IMR-90 (cell line): Measurements from ENCODE around the gene KCNAB2. TPM values are rescaled to one million over a fixed set of nuclear protein-coding genes. Genes with fewer than 3 reads are reported as not detected.

Source experiments
- ATAC-seq: fragments of 200-7000 bp; cut with Tn5 transposase; 2 replicates; pipeline ENCODE4 v1.9.1; 2020; ENCODE audit warnings: low read depth, mild to moderate bottlenecking, moderate library complexity
- Bru-seq: library from RNA; stranded (reverse); fragments of 400-500 nt; gene quantifications from one replicate; lab custom pipeline; 2021; lab: Mats Ljungman, UMichigan
- BruChase-seq, 2 experiments: library from RNA; stranded (reverse); fragments of 400-500 nt; gene quantifications; one replicate each; lab custom pipeline; 2021; lab: Mats Ljungman, UMichigan
- BruUV-seq: library from RNA; stranded (reverse); fragments of 400-500 nt; replicated peaks from 2 replicates; lab custom pipeline; 2021; lab: Mats Ljungman, UMichigan
- CTCF ChIA-PET: fragments of 300-600 bp; formaldehyde crosslinking; extraction: SDS; loops from one replicate; lab custom pipeline; 2021; ENCODE audit warnings: antibody characterized with exemption; lab: Yijun Ruan, JAX
- POLR2A ChIA-PET: fragments of 300-600 bp; sonication (Branson Sonifier 250); formaldehyde crosslinking; loops from one replicate; lab custom pipeline; 2022; ENCODE audit warnings: antibody characterized with exemption; ENCODE audit not compliant: unreplicated experiment; lab: Charles Lee
- DNase-seq: peaks from one replicate; pipeline ENCODE4 v3.0.0; 2013
- H2AFZ ChIP-seq: replicated peaks from 2 replicates; pipeline ENCODE3; 2013; ENCODE audit warnings: low read length, mild to moderate bottlenecking; ENCODE audit not compliant: poor library complexity
- H2AK5ac ChIP-seq: 2 replicates; pipeline ENCODE4 v1.6.1; 2013; ENCODE audit warnings: low read depth, low read length, inconsistent platforms
- H2AK9ac ChIP-seq: replicated peaks from 2 replicates; pipeline ENCODE3; 2013; ENCODE audit warnings: mild to moderate bottlenecking, low read depth, low read length, moderate library complexity; ENCODE audit not compliant: poor library complexity
- H2BK120ac ChIP-seq: 2 replicates; pipeline ENCODE4 v1.6.1; 2013; ENCODE audit warnings: low read depth, low read length, inconsistent platforms
- H2BK15ac ChIP-seq: 3 replicates; pipeline ENCODE4 v1.6.1; 2013; ENCODE audit warnings: low read depth, low read length, inconsistent platforms
- H2BK20ac ChIP-seq: 2 replicates; pipeline ENCODE4 v1.6.1; 2013; ENCODE audit warnings: low read depth, mild to moderate bottlenecking, inconsistent platforms, low read length, moderate library complexity
- H2BK5ac ChIP-seq: 2 replicates; pipeline ENCODE4 v1.6.1; 2013; ENCODE audit warnings: mild to moderate bottlenecking, low read depth, low read length, inconsistent platforms; ENCODE audit not compliant: poor library complexity, severe bottlenecking
- H3K14ac ChIP-seq: replicated peaks from 2 replicates; pipeline ENCODE4 v1.6.1; 2013; ENCODE audit warnings: low read depth, low read length, inconsistent platforms
- H3K18ac ChIP-seq: 2 replicates; pipeline ENCODE4 v1.6.1; 2013; ENCODE audit warnings: low read depth, low read length, control low read depth
- H3K23ac ChIP-seq: 2 replicates; pipeline ENCODE4 v1.6.1; 2013; ENCODE audit warnings: low read depth, low read length, inconsistent platforms
- H3K27ac ChIP-seq: 2 replicates; pipeline ENCODE4 v1.5.1; 2013; ENCODE audit warnings: mild to moderate bottlenecking, control low read depth, low read length; ENCODE audit not compliant: insufficient read depth
- H3K27me3 ChIP-seq: 2 replicates; pipeline ENCODE4 v1.6.1; 2013; ENCODE audit warnings: low read length; ENCODE audit not compliant: control insufficient read depth, insufficient read depth
- H3K36me3 ChIP-seq: 2 replicates; pipeline ENCODE4 v1.6.1; 2013; ENCODE audit warnings: low read length, mixed read lengths; ENCODE audit not compliant: control insufficient read depth, insufficient read depth
- H3K4ac ChIP-seq: 2 replicates; pipeline ENCODE4 v1.6.1; 2013; ENCODE audit warnings: low read depth, low read length, inconsistent platforms
- H3K4me1 ChIP-seq: 2 replicates; pipeline ENCODE4 v1.6.1; 2013; ENCODE audit warnings: low read length, mixed read lengths; ENCODE audit not compliant: control insufficient read depth, insufficient read depth
- H3K4me2 ChIP-seq: 2 replicates; pipeline ENCODE4 v1.6.1; 2013; ENCODE audit warnings: low read depth, mild to moderate bottlenecking, control low read depth, low read length, moderate library complexity
- H3K4me3 ChIP-seq: 2 replicates; pipeline ENCODE4 v1.5.1; 2013; ENCODE audit warnings: low read depth, mild to moderate bottlenecking, control low read depth, low read length, moderate library complexity; ENCODE audit not compliant: insufficient read depth
- H3K56ac ChIP-seq: 2 replicates; pipeline ENCODE4 v1.6.1; 2013; ENCODE audit warnings: low read length, inconsistent platforms; ENCODE audit not compliant: insufficient read depth; ENCODE audit errors: extremely low read depth
- H3K79me1 ChIP-seq, 2 experiments: 2 replicates each; pipeline ENCODE4 v1.6.1; 2013; ENCODE audit warnings: low read length in 2 of 2, inconsistent platforms in 1 of 2, low read depth in 1 of 2
- H3K9ac ChIP-seq: 2 replicates; pipeline ENCODE4 v1.6.1; 2013; ENCODE audit warnings: low read depth, low read length, control low read depth
- H3K9me1 ChIP-seq: 2 replicates; pipeline ENCODE4 v1.6.1; 2013; ENCODE audit warnings: low read length, inconsistent platforms; ENCODE audit not compliant: insufficient read depth
- H3K9me3 ChIP-seq: 2 replicates; pipeline ENCODE4 v1.6.1; 2013; ENCODE audit warnings: low read length; ENCODE audit not compliant: control insufficient read depth, insufficient read depth
- H4K20me1 ChIP-seq: 2 replicates; pipeline ENCODE4 v1.6.1; 2013; ENCODE audit warnings: low read length, inconsistent platforms; ENCODE audit not compliant: insufficient read depth
- H4K5ac ChIP-seq: 2 replicates; pipeline ENCODE4 v1.6.1; 2013; ENCODE audit warnings: mild to moderate bottlenecking, low read depth, low read length, control low read depth
- H4K8ac ChIP-seq, 2 experiments: 2 replicates each; pipeline ENCODE4 v1.6.1; 2013; ENCODE audit warnings: low read depth in 2 of 2, low read length in 2 of 2, control low read depth in 1 of 2, inconsistent platforms in 1 of 2
- H4K91ac ChIP-seq: 2 replicates; pipeline ENCODE4 v1.6.1; 2013; ENCODE audit warnings: low read depth, low read length, inconsistent platforms; ENCODE audit not compliant: insufficient read depth
- BHLHE40 ChIP-seq: fragments of 150-350 bp; IDR thresholded peaks from 2 replicates; pipeline ENCODE4 v1.6.1; 2016; ENCODE audit warnings: mild to moderate bottlenecking, low read depth, low read length
- CEBPB ChIP-seq: IDR thresholded peaks from 2 replicates; pipeline ENCODE4 v1.6.1; 2012; ENCODE audit warnings: low read depth, low read length, improper control_type of control experiment
- CHD1 ChIP-seq: IDR thresholded peaks from 2 replicates; pipeline ENCODE4 v1.6.1; 2012; ENCODE audit warnings: low read depth, low read length, improper control_type of control experiment
- FOS ChIP-seq: fragments of 150-350 bp; IDR thresholded peaks from 2 replicates; pipeline ENCODE4 v1.6.1; 2016; ENCODE audit warnings: low read depth, low read length
- MAFK ChIP-seq: IDR thresholded peaks from 2 replicates; pipeline ENCODE4 v1.6.1; 2012; ENCODE audit warnings: low read depth, low read length, improper control_type of control experiment
- MAZ ChIP-seq: IDR thresholded peaks from 2 replicates; pipeline ENCODE4 v1.6.1; 2012; ENCODE audit warnings: low read depth, mild to moderate bottlenecking, low read length, improper control_type of control experiment, moderate library complexity, borderline replicate concordance
- NFE2L2 ChIP-seq: fragments of 150-350 bp; IDR thresholded peaks from 2 replicates; pipeline ENCODE4 v1.6.1; 2016; ENCODE audit warnings: low read depth, mild to moderate bottlenecking, low read length
- POLR2A ChIP-seq: IDR thresholded peaks from 2 replicates; pipeline ENCODE4 v1.6.1; 2012; ENCODE audit warnings: mild to moderate bottlenecking, low read depth, low read length
- RAD21 ChIP-seq: IDR thresholded peaks from 2 replicates; pipeline ENCODE4 v1.6.1; 2012; ENCODE audit warnings: low read length, improper control_type of control experiment
- RCOR1 ChIP-seq: IDR thresholded peaks from 2 replicates; pipeline ENCODE4 v1.6.1; 2012; ENCODE audit warnings: mild to moderate bottlenecking, low read length, improper control_type of control experiment; ENCODE audit not compliant: insufficient replicate concordance
- RFX5 ChIP-seq: IDR thresholded peaks from 2 replicates; pipeline ENCODE4 v1.8.0; 2012; ENCODE audit warnings: low read depth, mild to moderate bottlenecking, low read length, moderate library complexity
- SMC3 ChIP-seq: fragments of 150-350 bp; IDR thresholded peaks from 2 replicates; pipeline ENCODE4 v1.6.1; 2016; ENCODE audit warnings: low read depth, mild to moderate bottlenecking, antibody characterized with exemption, low read length, moderate library complexity
- WGBS, 2 experiments: methylation state at CpG; one replicate each; pipeline versions ENCODE4 v1.1.5 to v1.1.7; 2013; ENCODE audit warnings: missing lambda C conversion rate in 2 of 2; ENCODE audit not compliant: insufficient read length in 1 of 2; ENCODE audit errors: extremely low coverage in 2 of 2; 5-methylcytosine and 5-hydroxymethylcytosine counted together
- dilution Hi-C: fragments of 300-500 bp; cut with HindIII; formaldehyde crosslinking; loops from one replicate; pipeline ENCODE4 v1.14.3; 2018; ENCODE audit warnings: low sequenced_read_pairs; ENCODE audit not compliant: unreplicated experiment
- in situ Hi-C: fragments of 300-500 bp; cut with MboI; formaldehyde crosslinking; loops from 3 replicates; pipeline ENCODE4 v1.14.3; 2019; ENCODE audit warnings: low sequenced_read_pairs, inconsistent platforms, mixed read lengths
- intact Hi-C: fragments of 100-400 bp; cut with micrococcal nuclease; formaldehyde crosslinking; loops from 2 replicates; pipeline ENCODE4 v1.10.0; 2022
- long read RNA-seq: library from polyadenylated mRNA; unstranded; transcript quantifications from one replicate; pipeline ENCODE4 v2.0.0, GENCODE V29; 2021; ENCODE audit not compliant: unreplicated experiment
- polyA plus RNA-seq, 3 experiments: library from polyadenylated mRNA; depleted of rRNA; stranded (reverse); fragments of >200 nt; gene quantifications; 2 replicates each; pipeline ENCODE4 v1.2.3, GENCODE V29; 2012; ENCODE audit warnings: low replicate concordance in 1 of 3
- total RNA-seq: library from RNA; depleted of rRNA; stranded (reverse); fragments of >200 nt; gene quantifications from 2 replicates; pipeline ENCODE4 v1.2.3, GENCODE V29; 2012; rRNA removed
- TF ChIP-seq, protein P1 (sequence below): fragments of 150-350 bp; IDR thresholded peaks from 2 replicates; pipeline ENCODE4 v1.6.1; 2017; ENCODE audit warnings: mild to moderate bottlenecking, antibody characterized with exemption, low read length, low read depth
- TF ChIP-seq, protein P2 (sequence below): conservative IDR thresholded peaks from 2 replicates; pipeline ENCODE4 v1.5.1; 2012; ENCODE audit warnings: mild to moderate bottlenecking, low read depth, low read length, improper control_type of control experiment
- TF ChIP-seq, protein P3 (sequence below): fragments of 150-350 bp; IDR thresholded peaks from 2 replicates; pipeline ENCODE4 v1.6.1; 2016; ENCODE audit warnings: low read depth, mild to moderate bottlenecking, low read length, moderate library complexity, borderline replicate concordance

Gene KCNAB2
- total RNA-seq (1.1 and 1.3 TPM in 2 replicates), polyA plus RNA-seq (2012; rRNA removed) (4.2 and 4.7 TPM in 2 replicates), Bru-seq, nascent RNA (percentile 45 among the genes with signal in this experiment), BruChase-seq, experiment 1, labeled RNA remaining after a 6-hour chase (percentile 46 among the genes with signal in this experiment), BruChase-seq, experiment 2, labeled RNA remaining after a 2-hour chase (percentile 46 among the genes with signal in this experiment)
- polyA plus RNA-seq (2012; cell fraction: cytosol; rRNA removed): 3.1 and 4.9 TPM in 2 replicates
- 12.2 and 13.0 TPM in 2 replicates for polyA plus RNA-seq (2012; cell fraction: nucleus; rRNA removed; ENCODE audit: low replicate concordance)
- long read RNA-seq, partial matches to known transcripts: 1 of 4 reads
- long read RNA-seq, other reads (novel, unspliced or antisense): 3 of 4 reads

DNA sequence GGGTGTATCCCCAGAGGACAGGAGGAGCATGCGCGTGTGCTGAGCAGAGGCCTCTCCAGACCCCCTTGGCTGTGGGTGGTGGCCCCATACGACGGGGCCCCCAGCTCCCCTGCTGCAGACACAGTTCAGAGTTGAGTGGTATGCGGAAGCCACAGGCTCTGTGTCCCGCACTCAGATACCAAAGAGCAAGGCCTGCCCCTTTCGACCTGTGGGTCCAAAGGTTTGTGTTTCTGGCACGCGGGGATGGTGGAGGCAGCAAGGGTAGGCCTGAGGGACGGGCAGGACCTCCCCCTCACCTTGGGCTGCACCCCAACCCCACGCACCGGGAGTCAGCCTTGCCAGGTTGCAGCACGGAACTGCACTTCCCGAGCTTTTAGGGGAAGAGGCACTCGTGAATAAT, at the start of gene KCNAB2:
Gene KCNAB2 (plus strand): TSS at position 328 of the 400 bp plus-strand sequence. CDS start 5,649 bp downstream, outside the sequence.
- H3K9me1 ChIP-seq: no peaks in the 10 kb centered on the region
- ChIA-PET CTCF (no interaction called here), POLR2A (no interaction called here)
- no peak within 1 kb of the TSS for H3K18ac ChIP-seq
- H2BK15ac ChIP-seq: no peak within 1 kb of the TSS
- H2BK20ac ChIP-seq: no peak within 1 kb of the TSS
- H3K4ac ChIP-seq: no peak within 1 kb of the TSS
- no peak within 1 kb of the TSS for H4K5ac ChIP-seq
- no peak within 1 kb of the TSS for H3K4me2 ChIP-seq
- WGBS, 2 experiments: 50% methylated on average over 6 of the region's 15 CpGs; no CpG with 5 or more reads in 1 of the 2 experiments
- no TSS peak for BruUV-seq
- no peak within 1 kb of the TSS for H3K14ac ChIP-seq
- no peak for ATAC-seq
- dilution Hi-C loops (no loop called here), in situ Hi-C loops (no loop called here), intact Hi-C loops (no loop called here)
- H3K23ac ChIP-seq: no peak within 1 kb of the TSS
- H2BK120ac ChIP-seq: no peak within 1 kb of the TSS
- H4K91ac ChIP-seq: no peak within 1 kb of the TSS
- H4K8ac ChIP-seq: no peak within 1 kb of the TSS
- H3K4me1 ChIP-seq: no peaks in the 10 kb centered on the region
- H3K27ac ChIP-seq: no peak within 1 kb of the TSS
- no peak within 1 kb of the TSS for H2BK5ac ChIP-seq
- H3K9me3 ChIP-seq: no peaks in the 10 kb centered on the region
- DNase-seq: no peak
- H3K36me3 ChIP-seq: no peaks in the 10 kb centered on the region
- no peak within 1 kb of the TSS for H2AK9ac ChIP-seq
- H3K9ac ChIP-seq: no peak within 1 kb of the TSS
- H2AK5ac ChIP-seq: no peak within 1 kb of the TSS
- no peak within 1 kb of the TSS for H3K4me3 ChIP-seq
- peaks cover 14% of the 10 kb centered on the region for H3K27me3 ChIP-seq
- no peak within 1 kb of the TSS for H2AFZ ChIP-seq
- H3K79me1 ChIP-seq: no peaks in the 10 kb centered on the region
- H3K56ac ChIP-seq: no peak within 1 kb of the TSS
- no peaks in the 10 kb centered on the region for H4K20me1 ChIP-seq
- TF ChIP-seq MAZ (no peak), CHD1 (no peak), MAFK (no peak), SMC3 (no peak), RFX5 (no peak), POLR2A (no peak), CEBPB (no peak), BHLHE40 (no peak), RCOR1 (no peak), NFE2L2 (no peak), RAD21 (no peak), FOS (no peak)
- TF ChIP-seq, protein P1, sequence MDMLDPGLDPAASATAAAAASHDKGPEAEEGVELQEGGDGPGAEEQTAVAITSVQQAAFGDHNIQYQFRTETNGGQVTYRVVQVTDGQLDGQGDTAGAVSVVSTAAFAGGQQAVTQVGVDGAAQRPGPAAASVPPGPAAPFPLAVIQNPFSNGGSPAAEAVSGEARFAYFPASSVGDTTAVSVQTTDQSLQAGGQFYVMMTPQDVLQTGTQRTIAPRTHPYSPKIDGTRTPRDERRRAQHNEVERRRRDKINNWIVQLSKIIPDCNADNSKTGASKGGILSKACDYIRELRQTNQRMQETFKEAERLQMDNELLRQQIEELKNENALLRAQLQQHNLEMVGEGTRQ: no peak
- TF ChIP-seq, protein P2, sequence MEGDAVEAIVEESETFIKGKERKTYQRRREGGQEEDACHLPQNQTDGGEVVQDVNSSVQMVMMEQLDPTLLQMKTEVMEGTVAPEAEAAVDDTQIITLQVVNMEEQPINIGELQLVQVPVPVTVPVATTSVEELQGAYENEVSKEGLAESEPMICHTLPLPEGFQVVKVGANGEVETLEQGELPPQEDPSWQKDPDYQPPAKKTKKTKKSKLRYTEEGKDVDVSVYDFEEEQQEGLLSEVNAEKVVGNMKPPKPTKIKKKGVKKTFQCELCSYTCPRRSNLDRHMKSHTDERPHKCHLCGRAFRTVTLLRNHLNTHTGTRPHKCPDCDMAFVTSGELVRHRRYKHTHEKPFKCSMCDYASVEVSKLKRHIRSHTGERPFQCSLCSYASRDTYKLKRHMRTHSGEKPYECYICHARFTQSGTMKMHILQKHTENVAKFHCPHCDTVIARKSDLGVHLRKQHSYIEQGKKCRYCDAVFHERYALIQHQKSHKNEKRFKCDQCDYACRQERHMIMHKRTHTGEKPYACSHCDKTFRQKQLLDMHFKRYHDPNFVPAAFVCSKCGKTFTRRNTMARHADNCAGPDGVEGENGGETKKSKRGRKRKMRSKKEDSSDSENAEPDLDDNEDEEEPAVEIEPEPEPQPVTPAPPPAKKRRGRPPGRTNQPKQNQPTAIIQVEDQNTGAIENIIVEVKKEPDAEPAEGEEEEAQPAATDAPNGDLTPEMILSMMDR: no peak
- TF ChIP-seq, protein P3, sequence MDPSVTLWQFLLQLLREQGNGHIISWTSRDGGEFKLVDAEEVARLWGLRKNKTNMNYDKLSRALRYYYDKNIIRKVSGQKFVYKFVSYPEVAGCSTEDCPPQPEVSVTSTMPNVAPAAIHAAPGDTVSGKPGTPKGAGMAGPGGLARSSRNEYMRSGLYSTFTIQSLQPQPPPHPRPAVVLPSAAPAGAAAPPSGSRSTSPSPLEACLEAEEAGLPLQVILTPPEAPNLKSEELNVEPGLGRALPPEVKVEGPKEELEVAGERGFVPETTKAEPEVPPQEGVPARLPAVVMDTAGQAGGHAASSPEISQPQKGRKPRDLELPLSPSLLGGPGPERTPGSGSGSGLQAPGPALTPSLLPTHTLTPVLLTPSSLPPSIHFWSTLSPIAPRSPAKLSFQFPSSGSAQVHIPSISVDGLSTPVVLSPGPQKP: no peak
